GM19240 (cell line): ENCODE results near the gene PACS1.
A peak's percentile ranks its signal among the peaks of the same experiment; 100 is the strongest.
"Not testable (repeated sequence)": the region's sequence is repeated elsewhere in the genome, so short reads cannot be mapped to it uniquely, and the experiment has no call there.

Experiments used
- DNase-seq: peaks from one replicate; pipeline ENCODE4 v3.0.0; 2011; ENCODE audit warnings: low spot score; ENCODE audit not compliant: insufficient read length

PACS1 gene

GRCh38 chr11:66247801-66248200, 177.7 kb downstream of the PACS1 start:
- no peak for DNase-seq

- no peak for DNase-seq
These were observed 178.8 kb downstream of the PACS1 start for GRCh38 chr11:66248903-66249302.

- DNase-seq: no peak
These were observed 181.7 kb downstream of the PACS1 start for GRCh38 chr11:66251809-66252208.

- not testable (repeated sequence) for DNase-seq
These were observed 183.0 kb downstream of the PACS1 start for GRCh38 chr11:66253081-66253480.

GRCh38 chr11:66258473-66258893, 188.4 kb downstream of the PACS1 start:
- DNase-seq: no peak

GRCh38 chr11:66259225-66259624, 189.2 kb downstream of the PACS1 start:
- no peak for DNase-seq

DNA sequence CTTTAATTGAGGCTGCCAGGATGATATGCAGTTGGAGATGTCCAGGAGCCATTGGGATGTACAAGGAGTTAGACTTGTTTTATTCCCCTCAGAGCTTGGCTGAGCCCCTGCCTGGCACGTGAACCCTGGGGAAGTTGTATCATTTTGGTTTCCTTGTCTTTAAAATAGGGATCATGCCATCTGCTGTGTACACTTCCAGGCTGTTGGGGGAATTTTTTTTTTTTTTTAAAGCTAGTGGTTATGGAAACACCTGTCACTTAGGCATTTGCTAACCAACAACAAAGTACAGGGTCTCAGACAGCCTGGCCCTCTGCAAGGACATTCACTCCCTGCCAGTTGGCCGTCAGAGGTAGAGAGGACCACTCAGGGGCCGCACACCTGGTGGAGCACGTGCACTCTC, 189.9 kb downstream of the PACS1 start:
- no peak for DNase-seq

- DNase-seq: no peak
These were observed 191.5 kb downstream of the PACS1 start for GRCh38 chr11:66261578-66261977.

- no peak for DNase-seq
These were observed 192.1 kb downstream of the PACS1 start for GRCh38 chr11:66262191-66262590.

- DNase-seq: no peak
These were observed 192.6 kb downstream of the PACS1 start for GRCh38 chr11:66262696-66263095.

DNA sequence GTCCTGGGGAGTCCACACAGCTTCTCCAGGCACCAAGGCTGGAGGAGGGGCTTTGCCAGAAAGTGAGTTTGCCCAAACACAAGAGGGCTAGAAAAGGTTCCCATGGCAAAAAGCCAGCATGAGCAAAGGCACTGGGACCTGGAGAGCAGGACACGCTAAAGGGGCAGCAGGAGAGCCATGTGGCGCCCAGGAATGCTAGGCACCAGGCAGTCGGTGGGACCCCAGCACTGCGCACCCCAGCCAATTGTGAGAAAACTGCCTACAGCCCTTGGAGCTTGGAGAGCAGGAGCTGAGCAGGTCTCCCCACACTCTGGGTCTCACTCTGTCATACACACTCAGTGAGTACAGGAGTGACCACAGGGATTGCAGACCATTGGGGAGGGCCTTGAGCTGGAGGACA, 193.2 kb downstream of the PACS1 start:
- DNase-seq: no peak

DNA sequence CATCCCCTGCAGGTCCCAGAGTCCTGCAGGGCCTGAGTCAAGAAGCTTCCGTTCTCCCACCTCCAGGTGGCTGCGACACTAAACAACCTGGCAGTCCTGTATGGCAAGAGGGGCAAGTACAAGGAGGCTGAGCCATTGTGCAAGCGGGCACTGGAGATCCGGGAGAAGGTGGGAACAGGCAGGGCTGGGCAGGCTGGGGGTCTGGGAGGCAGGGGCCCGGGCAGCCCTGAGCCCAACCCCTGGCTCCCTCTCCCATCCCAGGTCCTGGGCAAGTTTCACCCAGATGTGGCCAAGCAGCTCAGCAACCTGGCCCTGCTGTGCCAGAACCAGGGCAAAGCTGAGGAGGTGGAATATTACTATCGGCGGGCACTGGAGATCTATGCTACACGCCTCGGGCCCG, 193.7 kb downstream of the PACS1 start:
- no peak for DNase-seq

- no peak for DNase-seq
These were observed 194.3 kb downstream of the PACS1 start for GRCh38 chr11:66264383-66264782.

- no peak for DNase-seq
These were observed 194.8 kb downstream of the PACS1 start for GRCh38 chr11:66264914-66265313.

GRCh38 chr11:66265531-66266377, 195.7 kb downstream of the PACS1 start:
- DNase-seq: no peak

- no peak for DNase-seq
These were observed 196.4 kb downstream of the PACS1 start for GRCh38 chr11:66266378-66267038.

DNA sequence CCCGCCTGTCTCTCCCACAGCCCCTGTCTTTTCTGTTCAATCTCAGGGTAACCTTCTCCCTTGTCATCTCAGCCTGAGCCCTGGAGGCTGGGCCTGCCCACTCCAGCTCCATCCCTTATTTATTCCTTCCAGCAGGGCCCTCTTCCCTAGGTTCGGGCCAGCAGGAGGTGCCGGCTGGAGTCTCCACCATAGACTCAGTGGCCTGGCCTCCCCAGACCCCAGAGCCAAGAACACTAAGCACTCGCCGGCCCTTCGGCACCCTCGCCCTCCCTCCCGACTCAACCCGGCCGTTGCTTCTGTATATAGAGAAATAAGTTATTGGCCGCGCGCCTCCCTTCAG, 196.9 kb downstream of the PACS1 start:
- DNase-seq: no peak

GRCh38 chr11:66267379-66268243, 197.5 kb downstream of the PACS1 start:
- peak; percentile 57 for DNase-seq

DNA sequence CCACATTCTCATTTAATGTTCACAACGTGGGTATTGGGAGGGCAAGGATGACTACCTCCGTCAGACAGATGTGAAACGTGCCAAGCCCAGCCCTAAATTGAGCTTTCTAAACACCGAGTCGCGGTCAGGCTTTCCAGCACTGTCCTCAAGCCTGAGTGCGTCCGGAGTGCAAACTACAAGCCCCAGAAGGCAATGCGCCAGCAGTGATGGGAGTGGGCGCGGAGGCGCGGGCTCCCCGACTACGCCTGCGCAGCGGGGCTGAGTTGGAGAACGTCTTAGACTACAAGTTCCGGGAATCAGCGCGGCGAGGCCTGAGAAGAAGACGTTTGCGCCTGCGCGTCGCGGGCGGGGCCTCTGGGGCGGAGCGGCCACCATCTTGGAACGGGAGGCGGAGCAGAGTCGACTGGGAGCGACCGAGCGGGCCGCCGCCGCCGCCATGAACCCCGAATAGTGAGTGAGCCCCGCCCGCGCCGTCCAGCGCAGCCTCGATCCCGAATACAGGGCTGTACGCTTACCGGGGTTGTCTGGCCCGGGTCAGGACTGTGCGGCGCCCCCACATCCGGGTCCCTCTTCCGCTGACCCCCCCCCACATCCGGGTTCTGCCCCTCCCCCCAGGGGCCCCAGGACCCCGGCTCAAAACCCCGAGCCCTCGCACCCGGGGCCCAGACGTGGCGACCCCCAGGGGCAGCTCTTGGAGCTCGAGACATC, 198.3 kb downstream of the PACS1 start, which contains the start of gene RAB1B:
Gene RAB1B (plus strand): TSS at position 396 of the 708 bp plus-strand sequence. CDS start 41 bp downstream, at position 437.
- peak; percentile 95 for DNase-seq

DNA sequence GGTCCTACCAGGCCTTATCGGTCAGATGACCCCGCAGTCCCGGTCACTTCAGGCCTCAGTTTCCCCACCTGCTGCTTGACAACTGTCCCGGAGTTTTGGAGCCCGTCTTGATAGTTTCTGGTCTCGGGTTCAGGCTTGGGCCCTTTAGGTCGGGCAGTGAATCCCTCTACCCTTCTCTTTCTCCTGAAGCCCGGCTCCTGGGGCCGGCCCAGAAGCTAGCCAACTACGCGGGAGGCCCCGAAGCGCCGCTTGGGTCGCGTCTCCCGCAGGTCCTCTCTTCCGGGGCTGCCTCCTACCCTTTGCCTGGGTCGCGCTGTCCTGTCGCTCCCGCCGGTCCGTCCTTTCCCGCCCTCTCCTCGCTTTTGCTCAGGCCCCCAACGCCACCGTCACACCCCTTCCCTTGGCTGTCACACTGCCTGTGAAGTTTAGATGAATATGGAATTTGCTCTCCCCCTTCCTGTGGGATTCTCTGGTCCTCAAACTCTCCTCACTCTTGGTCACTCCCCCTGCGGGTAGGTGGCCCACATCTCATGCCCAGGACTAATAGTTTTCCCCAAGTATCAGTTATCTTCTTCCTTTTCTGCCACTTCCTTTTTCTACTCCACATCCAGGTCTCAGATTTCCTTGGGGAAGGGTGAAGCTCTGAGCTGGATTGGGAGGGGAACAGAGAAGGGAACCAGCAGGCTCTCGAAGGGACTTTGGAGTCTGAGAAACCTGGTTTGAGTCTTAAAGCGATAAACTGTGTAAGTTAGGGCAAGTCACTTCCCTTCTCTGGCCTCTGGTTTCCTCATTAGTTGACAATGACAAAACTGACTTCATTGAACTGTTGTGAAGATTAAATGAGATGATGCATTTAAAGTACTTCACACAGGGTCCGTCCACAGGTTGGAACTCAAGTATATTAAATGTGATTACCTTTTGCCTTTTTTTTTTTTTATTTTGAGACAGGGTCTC, 199.2 kb downstream of the PACS1 start:
- no peak for DNase-seq
